Activated CD8-positive, alpha-beta T cell treated with anti-CD3 and anti-CD28 coated beads, Interleukin-2, amount 10 ng/mL, durations not matched to agents 7 days and 5 days (primary cell): Measurements from ENCODE around the gene MCUB. TPM values are rescaled to one million over a fixed set of nuclear protein-coding genes. Genes with fewer than 3 reads are reported as not detected.

Experiments used
- ATAC-seq: fragments of 150-1000 bp; cut with Tn5 transposase; one replicate; pipeline ENCODE4 v1.10.0; 2021; ENCODE audit warnings: moderate library complexity
- CTCF ChIA-PET: fragments of 350-600 bp; sonication (Branson Sonifier 250); formaldehyde crosslinking; loops from one replicate; lab custom pipeline; 2021; ENCODE audit warnings: antibody characterized with exemption; lab: Charles Lee
- POLR2A ChIA-PET: fragments of 350-600 bp; sonication (Branson Sonifier 250); formaldehyde crosslinking; loops from one replicate; lab custom pipeline; 2021; ENCODE audit warnings: antibody characterized with exemption; lab: Charles Lee
- DNase-seq: peaks from one replicate; pipeline ENCODE4 v3.0.0-alpha.2; 2020
- H3K27ac Mint-ChIP-seq: one replicate; pipeline ENCODE4 v1.8.0; 2021; ENCODE audit warnings: mild to moderate bottlenecking, mixed read lengths
- H3K27me3 Mint-ChIP-seq: one replicate; pipeline ENCODE4 v1.8.0; 2021; ENCODE audit warnings: low read depth, mixed read lengths
- H3K36me3 Mint-ChIP-seq: one replicate; pipeline ENCODE4 v1.8.0; 2021; ENCODE audit warnings: low read depth, mixed read lengths
- H3K4me1 Mint-ChIP-seq: one replicate; pipeline ENCODE4 v1.8.0; 2021; ENCODE audit warnings: low read depth, mixed read lengths
- H3K4me3 Mint-ChIP-seq: one replicate; pipeline ENCODE4 v1.8.0; 2021; ENCODE audit warnings: mild to moderate bottlenecking, mixed read lengths
- H3K9me3 Mint-ChIP-seq: one replicate; pipeline ENCODE4 v1.8.0; 2022; ENCODE audit warnings: mixed read lengths; ENCODE audit not compliant: insufficient read depth
- total RNA-seq, 2 experiments: library from RNA; stranded (reverse); gene quantifications; one replicate each; pipeline ENCODE4 v1.2.3, GENCODE V29; 2021

MCUB gene
- total RNA-seq, 2 experiments from 2014 or later = 104 to 109 TPM

GRCh38 chr4:109629775-109630174 is 69.7 kb downstream of the MCUB start:
- CTCF ChIA-PET = interaction anchor here (1.6 to 2.5 kb wide), 3 partner anchors 17 to 196 kb away, joined by 4 to 10 read pairs (median 6); partner anchors contain the start of gene SEC24B
- POLR2A ChIA-PET = interaction anchor here (1.1 kb wide), 1 partner anchor 17 kb away, joined by 3 read pairs; no protein-coding TSS in a partner anchor
- ATAC-seq (no peak), DNase-seq (no peak)
- Mint-ChIP-seq H3K4me3 (no peak overlapping the region), H3K36me3 (peaks cover 23% of the 10 kb centered on the region), H3K9me3 (no peaks in the 10 kb centered on the region), H3K27me3 (no peaks in the 10 kb centered on the region), H3K4me1 (peaks cover 20% of the 10 kb centered on the region), H3K27ac (no peak overlapping the region)

GRCh38 chr4:109631532-109632108 is 71.6 kb downstream of the MCUB start:
- H3K36me3 Mint-ChIP-seq = peaks cover 34% of the 10 kb centered on the region
- ChIA-PET CTCF (interaction anchor here (1.1 to 2.5 kb wide), 2 partner anchors 15 to 18 kb away, joined by 3 to 10 read pairs; no protein-coding TSS in a partner anchor), POLR2A (no interaction called here)
- H3K4me1 Mint-ChIP-seq = peaks cover 20% of the 10 kb centered on the region
- H3K4me3 Mint-ChIP-seq = no peak overlapping the region
- H3K27me3 Mint-ChIP-seq = no peaks in the 10 kb centered on the region
- DNase-seq (no peak), ATAC-seq (no peak)
- H3K9me3 Mint-ChIP-seq = no peaks in the 10 kb centered on the region
- peak overlapping the region; percentile 45 for H3K27ac Mint-ChIP-seq

- Mint-ChIP-seq H3K27me3 (no peaks in the 10 kb centered on the region), H3K4me3 (no peak overlapping the region), H3K36me3 (peaks cover 33% of the 10 kb centered on the region), H3K9me3 (peaks cover 5% of the 10 kb centered on the region), H3K4me1 (peaks cover 9% of the 10 kb centered on the region), H3K27ac (no peak overlapping the region)
- POLR2A ChIA-PET = no interaction called here
- CTCF ChIA-PET = interaction anchor here (1.0 kb wide), 1 partner anchor 15 kb away, joined by 3 read pairs; no protein-coding TSS in a partner anchor
- ATAC-seq (no peak), DNase-seq (no peak)
Observed at GRCh38 chr4:109640644-109641043, 80.6 kb downstream of the MCUB start.

- CTCF ChIA-PET = interaction anchor here (1.0 to 2.4 kb wide), 4 partner anchors 9 to 21 kb away, joined by 3 to 10 read pairs (median 4); no protein-coding TSS in a partner anchor
- POLR2A ChIA-PET = interaction anchor here (0.8 to 1.6 kb wide), 3 partner anchors 16 to 86 kb away, joined by 3 to 5 read pairs (median 4); partner anchors contain the start of gene MCUB
- DNase-seq = no peak
- Mint-ChIP-seq H3K9me3 (no peaks in the 10 kb centered on the region), H3K4me3 (no peak overlapping the region), H3K27ac (no peak overlapping the region), H3K4me1 (peaks cover 32% of the 10 kb centered on the region), H3K36me3 (peaks cover 30% of the 10 kb centered on the region), H3K27me3 (no peaks in the 10 kb centered on the region)
- peak; percentile 6 for ATAC-seq
Observed at GRCh38 chr4:109645874-109646710, 86.0 kb downstream of the MCUB start.

GRCh38 chr4:109648266-109648996 is 88.4 kb downstream of the MCUB start:
- peak overlapping the region; percentile 56 for H3K4me3 Mint-ChIP-seq
- H3K4me1 Mint-ChIP-seq = peaks cover 44% of the 10 kb centered on the region
- peaks cover 47% of the 10 kb centered on the region for H3K36me3 Mint-ChIP-seq
- ChIA-PET POLR2A (interaction anchor here (0.9 to 1.5 kb wide), 4 partner anchors 53 to 214 kb away, joined by 3 to 8 read pairs (median 5); partner anchors contain the start of genes MCUB and SEC24B), CTCF (interaction anchor here (1.2 to 1.9 kb wide), 2 partner anchors 54 to 215 kb away, joined by 3 to 6 read pairs; partner anchors contain the start of gene SEC24B)
- no peaks in the 10 kb centered on the region for H3K27me3 Mint-ChIP-seq
- H3K9me3 Mint-ChIP-seq = peaks cover 4% of the 10 kb centered on the region
- ATAC-seq (peak; percentile 76), DNase-seq (no peak)
- peak overlapping the region; percentile 89 for H3K27ac Mint-ChIP-seq

GRCh38 chr4:109648997-109649575 is 89.0 kb downstream of the MCUB start:
- Mint-ChIP-seq H3K4me1 (peaks cover 44% of the 10 kb centered on the region), H3K4me3 (peak overlapping the region; percentile 56), H3K36me3 (peaks cover 51% of the 10 kb centered on the region), H3K27ac (peak overlapping the region; percentile 89), H3K27me3 (no peaks in the 10 kb centered on the region), H3K9me3 (peaks cover 4% of the 10 kb centered on the region)
- ChIA-PET POLR2A (interaction anchor here (0.9 to 1.5 kb wide), 5 partner anchors 42 to 215 kb away, joined by 3 to 8 read pairs (median 4); partner anchors contain the start of genes MCUB and SEC24B), CTCF (interaction anchor here (1.2 to 1.9 kb wide), 2 partner anchors 53 to 216 kb away, joined by 3 to 6 read pairs; partner anchors contain the start of gene SEC24B)
- ATAC-seq (peak; percentile 25), DNase-seq (no peak)

- ATAC-seq (peak; percentile 40), DNase-seq (peak; percentile 47)
- peaks cover 52% of the 10 kb centered on the region for H3K36me3 Mint-ChIP-seq
- CTCF ChIA-PET = interaction anchor here (0.7 to 0.9 kb wide), 2 partner anchors 13 to 19 kb away, joined by 3 read pairs; no protein-coding TSS in a partner anchor
- H3K27ac Mint-ChIP-seq = peak overlapping the region; percentile 77
- H3K4me1 Mint-ChIP-seq = peaks cover 45% of the 10 kb centered on the region
- peak overlapping the region; percentile 47 for H3K4me3 Mint-ChIP-seq
- peaks cover 4% of the 10 kb centered on the region for H3K9me3 Mint-ChIP-seq
- POLR2A ChIA-PET = interaction anchor here (0.9 to 1.4 kb wide), 3 partner anchors 41 to 90 kb away, joined by 4 read pairs; partner anchors contain the start of gene MCUB
- no peaks in the 10 kb centered on the region for H3K27me3 Mint-ChIP-seq
Observed at GRCh38 chr4:109649872-109650271, 89.8 kb downstream of the MCUB start.

GRCh38 chr4:109655396-109655795 is 95.3 kb downstream of the MCUB start:
- H3K36me3 Mint-ChIP-seq = peaks cover 38% of the 10 kb centered on the region
- H3K4me3 Mint-ChIP-seq = no peak overlapping the region
- H3K27ac Mint-ChIP-seq = no peak overlapping the region
- H3K27me3 Mint-ChIP-seq = no peaks in the 10 kb centered on the region
- ChIA-PET CTCF (interaction anchor here (1.5 to 1.7 kb wide), 4 partner anchors 9 to 224 kb away, joined by 4 to 7 read pairs (median 4); partner anchors contain the start of gene SEC24B), POLR2A (interaction anchor here (0.6 to 0.7 kb wide), 2 partner anchors 96 to 682 kb away, joined by 3 to 4 read pairs; partner anchors contain the start of gene MCUB)
- H3K4me1 Mint-ChIP-seq = peaks cover 32% of the 10 kb centered on the region
- H3K9me3 Mint-ChIP-seq = peaks cover 4% of the 10 kb centered on the region
- no peak for DNase-seq
- ATAC-seq = no peak

- H3K27me3 Mint-ChIP-seq = no peaks in the 10 kb centered on the region
- ChIA-PET POLR2A (no interaction called here), CTCF (interaction anchor here (1.8 kb wide), 1 partner anchor 99 kb away, joined by 4 read pairs; no protein-coding TSS in a partner anchor)
- H3K36me3 Mint-ChIP-seq = peaks cover 26% of the 10 kb centered on the region
- H3K4me3 Mint-ChIP-seq = no peak overlapping the region
- ATAC-seq (no peak), DNase-seq (no peak)
- no peaks in the 10 kb centered on the region for H3K9me3 Mint-ChIP-seq
- H3K4me1 Mint-ChIP-seq = peaks cover 14% of the 10 kb centered on the region
- peak overlapping the region; percentile 8 for H3K27ac Mint-ChIP-seq
Observed at GRCh38 chr4:109657854-109658418, 97.9 kb downstream of the MCUB start.

- ChIA-PET CTCF (interaction anchor here (0.7 to 1.8 kb wide), 7 partner anchors 17 to 232 kb away, joined by 3 to 9 read pairs (median 4); partner anchors contain the start of gene SEC24B), POLR2A (interaction anchor here (0.7 kb wide), 2 partner anchors 26 to 99 kb away, joined by 3 read pairs; partner anchors contain the start of gene MCUB)
- no peak for DNase-seq
- peaks cover 27% of the 10 kb centered on the region for H3K36me3 Mint-ChIP-seq
- H3K4me1 Mint-ChIP-seq = peaks cover 14% of the 10 kb centered on the region
- no peak for ATAC-seq
- H3K27me3 Mint-ChIP-seq = no peaks in the 10 kb centered on the region
- no peak overlapping the region for H3K4me3 Mint-ChIP-seq
- no peaks in the 10 kb centered on the region for H3K9me3 Mint-ChIP-seq
- H3K27ac Mint-ChIP-seq = peak overlapping the region; percentile 9
Observed at GRCh38 chr4:109658871-109659410, 98.9 kb downstream of the MCUB start.
